Globus pallidus (tissue), 1 donor: ENCODE data around the gene MCRIP1.

Experiments
- DNase-seq: peaks from one replicate; pipeline ENCODE4 v3.0.0-alpha.2; 2015; ENCODE audit warnings: low spot score

The MCRIP1 gene

GRCh38 chr17:81803728-81804558 is 29.1 kb downstream of the MCRIP1 start, which contains the start of gene GCGR:
TSS of gene GCGR (plus strand) at chr17:81804150. CDS start at chr17:81809019, 4,869 bp downstream.
- no peak for DNase-seq

GRCh38 chr17:81802856-81803643 is 30.0 kb downstream of the MCRIP1 start:
- no peak for DNase-seq

DNA sequence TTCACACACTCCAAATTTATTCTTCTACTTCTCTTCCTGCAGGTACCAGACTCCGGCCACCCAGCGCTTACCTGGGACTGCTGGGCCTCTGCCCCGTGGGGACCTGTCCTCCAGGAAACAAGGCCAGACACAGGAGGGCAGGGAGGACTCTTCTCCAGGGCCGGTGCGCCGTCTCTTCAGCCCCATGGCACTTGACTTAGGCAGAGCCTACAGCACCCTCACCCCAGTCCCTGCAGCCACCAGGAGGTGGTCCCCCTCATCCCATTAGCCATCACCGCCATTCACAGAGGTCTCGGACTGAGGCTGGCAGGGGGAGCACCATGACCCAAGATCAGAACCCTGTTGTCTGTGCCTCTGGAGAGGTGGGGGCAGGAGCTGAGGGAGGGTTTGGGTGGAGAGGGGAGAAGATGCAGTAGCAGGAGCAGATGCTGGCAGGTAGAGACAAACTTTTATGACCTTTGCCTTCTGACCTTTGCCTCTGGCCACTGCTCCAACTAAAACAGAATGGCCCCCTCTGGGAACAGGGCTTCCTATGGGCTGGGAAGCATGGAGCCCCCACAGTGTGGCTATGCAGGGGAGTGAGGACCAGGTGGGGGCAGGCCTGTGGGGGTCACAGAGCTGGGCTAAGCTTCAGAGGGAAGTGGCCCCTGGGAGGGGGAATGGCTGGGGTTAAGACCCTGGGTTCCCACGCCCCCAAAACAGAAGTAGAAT is 30.9 kb downstream of the MCRIP1 start:
- no peak for DNase-seq

GRCh38 chr17:81801327-81801726 is 31.8 kb downstream of the MCRIP1 start:
- no peak for DNase-seq

DNA sequence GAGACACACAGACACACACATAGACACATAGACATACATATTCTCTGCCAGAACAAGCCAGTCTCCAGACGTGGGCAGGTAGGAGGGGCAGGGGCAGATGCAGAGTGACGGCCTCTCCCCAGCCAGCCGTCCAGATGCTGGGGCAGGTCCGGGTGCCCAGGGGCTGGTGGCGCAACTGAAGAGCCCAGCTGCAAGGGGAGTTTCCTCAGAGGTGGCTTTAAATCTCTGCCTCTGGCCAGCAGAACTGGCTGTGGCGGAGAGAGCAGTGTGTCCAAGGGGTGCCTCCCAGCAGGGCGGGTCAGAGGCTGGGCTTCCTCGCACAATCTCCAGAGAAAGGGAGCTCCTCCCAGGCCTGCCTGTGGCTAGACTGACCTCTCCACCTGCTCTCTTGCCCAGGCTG is 38.6 kb downstream of the MCRIP1 start:
- DNase-seq: no peak

DNA sequence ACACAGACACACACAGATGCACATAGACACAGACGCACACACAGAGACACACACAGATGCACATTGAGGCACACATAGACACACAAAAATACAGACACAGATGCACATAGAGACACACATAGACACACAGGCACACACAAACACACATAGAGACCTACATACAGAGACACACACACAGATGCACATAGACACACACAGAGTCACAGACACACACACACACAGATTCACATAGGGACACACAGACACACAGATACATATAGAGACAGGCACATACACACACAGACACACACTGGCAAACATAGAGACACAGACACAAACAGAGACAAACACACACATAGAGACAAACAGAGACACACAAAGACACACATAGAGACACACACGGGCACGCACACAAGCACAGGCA is 39.0 kb downstream of the MCRIP1 start:
- no peak for DNase-seq

DNA sequence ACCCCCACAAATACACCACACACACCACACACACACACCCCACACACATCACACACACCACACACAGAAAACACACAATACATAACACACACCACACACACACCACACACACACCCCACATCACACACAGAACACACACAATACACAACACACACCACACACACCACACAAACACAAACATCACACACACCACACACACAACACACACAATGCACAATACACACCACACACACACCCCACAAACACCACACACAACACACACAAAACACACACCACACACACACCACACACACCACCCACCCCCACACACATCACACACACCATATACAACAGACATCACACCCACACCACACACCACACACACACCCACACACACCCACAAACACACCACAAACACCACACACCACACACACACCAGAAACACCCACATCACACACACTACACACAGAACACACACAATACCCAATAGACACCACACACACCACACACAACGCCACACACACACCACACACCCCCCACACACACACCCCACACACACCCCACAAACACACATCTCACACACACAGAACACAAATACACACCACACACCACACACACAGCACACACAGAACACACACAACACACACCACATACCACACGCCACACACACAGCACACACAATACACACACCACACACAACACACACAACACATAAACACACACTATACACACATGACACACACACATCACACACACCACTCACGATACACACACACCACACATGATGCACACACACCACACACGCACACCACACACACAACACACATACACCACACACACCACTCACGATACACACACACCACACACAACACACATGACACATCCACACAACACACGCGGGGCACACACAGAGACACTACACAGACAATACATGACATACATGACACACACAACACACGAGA is 40.1 kb downstream of the MCRIP1 start:
- DNase-seq: no peak
